GM19023 (cell line): ENCODE measurements around the gene C9orf72.

Experiments used
- ATAC-seq: cut with Tn5 transposase; IDR thresholded peaks from one replicate; pipeline ENCODE4 v1.9.1; 2021; ENCODE audit warnings: mild to moderate bottlenecking, moderate library complexity; ENCODE audit not compliant: unreplicated experiment

Gene C9orf72

GRCh38 chr9:27540502-27540901 is 32.8 kb downstream of the C9orf72 start:
- ATAC-seq, result no peak

GRCh38 chr9:27539479-27540441 is 33.5 kb downstream of the C9orf72 start:
- ATAC-seq, result peak; percentile 52

- peak; percentile 47 for ATAC-seq
Observed at GRCh38 chr9:27538647-27539046, 34.6 kb downstream of the C9orf72 start.

- no peak for ATAC-seq
Observed at GRCh38 chr9:27537756-27538155, 35.5 kb downstream of the C9orf72 start.

- no peak for ATAC-seq
Observed at GRCh38 chr9:27537027-27537435, 36.2 kb downstream of the C9orf72 start.

GRCh38 chr9:27536168-27536567 is 37.1 kb downstream of the C9orf72 start:
- no peak for ATAC-seq

- ATAC-seq, result no peak
Observed at GRCh38 chr9:27535701-27536118, 37.6 kb downstream of the C9orf72 start.

GRCh38 chr9:27534658-27535209 is 38.5 kb downstream of the C9orf72 start:
- ATAC-seq, result no peak

- no peak for ATAC-seq
Observed at GRCh38 chr9:27534131-27534530, 39.1 kb downstream of the C9orf72 start.

GRCh38 chr9:27533311-27533710 is 40.0 kb downstream of the C9orf72 start:
- ATAC-seq, result no peak

GRCh38 chr9:27532046-27532445 is 41.2 kb downstream of the C9orf72 start:
- ATAC-seq, result no peak

- no peak for ATAC-seq
Observed at GRCh38 chr9:27530915-27531755, 42.1 kb downstream of the C9orf72 start.

- ATAC-seq, result peak; percentile 80
Observed at GRCh38 chr9:27529316-27530278, 43.7 kb downstream of the C9orf72 start, which contains the start of gene MOB3B. Gene MOB3B (minus strand): TSS chr9:27529814. CDS start chr9:27455550, 74,264 bp downstream.

GRCh38 chr9:27528886-27529315 is 44.4 kb downstream of the C9orf72 start:
- peak; percentile 46 for ATAC-seq

- peak; percentile 50 for ATAC-seq
Observed at GRCh38 chr9:27528076-27528885, 45.0 kb downstream of the C9orf72 start.

GRCh38 chr9:27527702-27528075 is 45.6 kb downstream of the C9orf72 start:
- no peak for ATAC-seq

GRCh38 chr9:27524236-27524635 is 49.0 kb downstream of the C9orf72 start, which contains the start of gene IFNK:
Gene IFNK (plus strand): TSS chr9:27524290. CDS start chr9:27524337, 47 bp downstream.
- ATAC-seq, result no peak

- ATAC-seq, result no peak
Observed at GRCh38 chr9:27523141-27523540, 50.1 kb downstream of the C9orf72 start.

GRCh38 chr9:27520986-27521385 is 52.3 kb downstream of the C9orf72 start:
- ATAC-seq, result no peak
